Measurements from ENCODE around the gene CPNE2.

Gene CPNE2

GRCh38 chr16:57092786-57093411, 516 bp downstream of the CPNE2 start:
- peak; percentile 46 for TF ChIP-seq CTCF (IDR thresholded peaks at IDR 0.05; ENCODE audit: low read depth, low read length)
- peak; percentile 62 for DNase-seq
- no peaks in the 10 kb centered on the region for H3K27me3 ChIP-seq
- H3K4me3 ChIP-seq (ENCODE audit: low read depth, low read length): peak overlapping the region; percentile 72
- H3K9me3 ChIP-seq: no peaks in the 10 kb centered on the region
- H3K36me3 ChIP-seq: no peaks in the 10 kb centered on the region
- no peaks in the 10 kb centered on the region for H3K4me1 ChIP-seq

GRCh38 chr16:57093666-57094564, 1.5 kb downstream of the CPNE2 start:
- no peak for DNase-seq
- no peak for TF ChIP-seq CTCF (IDR thresholded peaks at IDR 0.05; ENCODE audit: low read depth, low read length)
- Histone ChIP-seq H3K4me3 (ENCODE audit: low read depth, low read length) (peak overlapping the region; percentile 72), H3K36me3 (no peaks in the 10 kb centered on the region), H3K27me3 (no peaks in the 10 kb centered on the region), H3K9me3 (no peaks in the 10 kb centered on the region), H3K4me1 (peaks cover 7% of the 10 kb centered on the region)

GRCh38 chr16:57094911-57095310, 2.5 kb downstream of the CPNE2 start:
- H3K4me3 ChIP-seq (ENCODE audit: low read depth, low read length): no peak overlapping the region

GRCh38 chr16:57096192-57096591, 3.8 kb downstream of the CPNE2 start:
- TF ChIP-seq CTCF (IDR thresholded peaks at IDR 0.05; ENCODE audit: low read depth, low read length): no peak
- DNase-seq: no peak
- H3K4me3 ChIP-seq (ENCODE audit: low read depth, low read length): no peak overlapping the region
- no peaks in the 10 kb centered on the region for H3K36me3 ChIP-seq
- no peaks in the 10 kb centered on the region for H3K27me3 ChIP-seq
- no peaks in the 10 kb centered on the region for H3K9me3 ChIP-seq
- H3K4me1 ChIP-seq: peaks cover 7% of the 10 kb centered on the region

More at GRCh38 chr16:57094911-57095310, 2.5 kb downstream of the CPNE2 start:
- no peak for DNase-seq
- H3K36me3 ChIP-seq: no peaks in the 10 kb centered on the region
- no peak for TF ChIP-seq CTCF (IDR thresholded peaks at IDR 0.05; ENCODE audit: low read depth, low read length)
- H3K9me3 ChIP-seq: no peaks in the 10 kb centered on the region
- no peaks in the 10 kb centered on the region for H3K27me3 ChIP-seq
- peaks cover 7% of the 10 kb centered on the region for H3K4me1 ChIP-seq

- H3K4me3 ChIP-seq (ENCODE audit: low read depth, low read length): no peak overlapping the region
- H3K27me3 ChIP-seq: no peaks in the 10 kb centered on the region
- no peak for DNase-seq
- peaks cover 7% of the 10 kb centered on the region for H3K4me1 ChIP-seq
- no peak for TF ChIP-seq CTCF (IDR thresholded peaks at IDR 0.05; ENCODE audit: low read depth, low read length)
- no peaks in the 10 kb centered on the region for H3K9me3 ChIP-seq
- H3K36me3 ChIP-seq: no peaks in the 10 kb centered on the region
Observed at GRCh38 chr16:57096793-57097192, 4.4 kb downstream of the CPNE2 start.

Data from BE2C (cell line).